NOMO-1 treated with dmso at 0.1 percent for 144 hours (cell line): ENCODE results near the gene RFX3.

Experiments used
- DNase-seq: peaks from one replicate; lab custom pipeline; 2025; ENCODE audit not compliant: unreplicated experiment; lab: John Stamatoyannopoulos, UW

The RFX3 gene

DNA sequence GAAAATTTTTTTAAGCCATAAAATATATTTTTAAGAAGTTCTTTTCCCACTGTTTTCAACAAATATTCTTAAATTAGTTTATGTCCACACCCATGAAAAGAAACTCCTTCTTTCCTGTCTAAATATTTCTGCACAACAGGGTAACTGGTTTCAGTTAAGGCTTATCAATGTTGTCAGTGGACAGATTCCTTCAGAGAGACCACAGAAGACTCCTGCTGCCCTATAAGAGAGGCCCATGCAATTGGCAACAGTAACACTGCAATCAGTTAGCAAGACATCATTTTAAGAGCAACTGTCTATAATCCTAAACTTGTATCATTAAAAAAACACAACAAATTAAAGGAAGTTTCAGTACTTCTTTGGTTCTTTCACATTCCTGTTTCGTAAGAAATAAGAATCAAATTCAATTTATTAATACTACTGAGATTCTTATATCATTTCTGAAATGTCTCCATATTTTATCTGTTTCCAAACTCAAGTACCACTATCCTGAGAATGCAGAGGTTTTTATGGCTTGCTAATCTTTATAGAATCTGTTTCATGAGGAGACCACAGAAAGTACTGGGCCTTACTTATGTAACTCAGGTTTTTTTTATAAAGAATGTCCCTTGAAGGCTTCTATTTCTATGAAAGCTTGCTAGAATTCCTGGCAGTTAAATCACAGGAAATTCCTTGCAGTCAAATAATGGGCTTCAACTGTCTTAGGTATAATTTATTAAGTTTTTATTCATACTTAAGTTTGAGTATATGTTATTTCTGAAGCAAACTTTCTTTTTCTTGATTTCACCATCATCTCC, 240.2 kb downstream of the RFX3 start:
- DNase-seq: no peak

GRCh38 chr9:3282365-3282764, 243.4 kb downstream of the RFX3 start:
- no peak for DNase-seq

DNA sequence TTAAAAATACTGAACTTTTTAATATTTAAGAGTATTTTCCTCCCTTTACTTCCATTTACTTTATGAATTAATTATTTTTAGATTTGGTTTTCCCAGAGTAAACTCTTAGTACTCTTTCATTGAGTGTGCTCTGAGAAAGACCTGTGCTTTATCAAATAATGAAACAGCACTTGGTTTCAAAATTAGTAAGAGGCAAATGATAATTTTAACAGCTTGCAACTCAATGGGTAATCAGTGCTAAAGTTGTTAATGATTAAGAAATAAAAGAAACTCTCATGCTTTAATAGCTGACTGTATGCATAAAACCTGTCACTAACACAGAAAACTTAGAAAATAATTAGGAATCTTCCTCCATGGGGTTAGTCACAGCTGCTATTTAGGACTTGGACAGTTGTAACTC, 244.4 kb downstream of the RFX3 start:
- no peak for DNase-seq

DNA sequence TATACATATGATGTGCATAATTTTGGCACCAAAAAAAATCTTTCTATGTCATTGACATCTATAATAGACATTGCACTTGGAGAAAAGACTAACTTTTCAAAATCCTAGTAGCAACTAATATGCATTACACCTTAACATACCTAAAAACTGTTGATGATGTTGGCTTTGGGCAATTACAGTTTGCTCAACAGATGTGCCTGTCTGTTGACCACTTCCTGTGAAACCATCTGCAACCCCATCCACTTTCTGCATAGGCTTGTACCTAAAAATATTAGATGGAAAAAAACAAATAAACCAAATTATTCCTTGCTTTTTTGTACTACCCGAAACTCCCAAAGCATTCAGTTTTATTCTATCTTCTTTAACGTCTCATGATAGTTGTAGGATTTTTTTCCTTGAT, 248.6 kb downstream of the RFX3 start:
- no peak for DNase-seq

GRCh38 chr9:3271581-3271980, 254.2 kb downstream of the RFX3 start:
- no peak for DNase-seq

DNA sequence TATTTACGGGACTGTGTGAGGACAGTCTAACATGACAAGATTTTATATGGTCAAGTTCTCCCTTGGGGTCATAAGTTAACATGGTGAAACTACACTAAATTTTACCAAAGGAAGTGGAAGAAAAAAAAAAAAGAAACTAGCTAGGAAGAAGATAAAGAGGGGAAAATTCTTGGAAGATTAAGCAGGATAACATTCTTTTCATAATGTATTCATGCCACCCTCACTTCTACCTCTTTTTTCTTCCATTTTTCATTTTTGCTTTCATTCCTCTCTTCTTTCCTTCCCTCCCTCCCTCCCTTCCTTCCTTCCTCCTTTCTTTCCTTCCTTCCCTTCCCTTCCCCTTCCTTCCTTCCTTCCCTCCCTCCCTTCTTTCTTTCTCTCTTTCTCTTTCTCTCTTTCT, 254.6 kb downstream of the RFX3 start:
- DNase-seq: no peak

DNA sequence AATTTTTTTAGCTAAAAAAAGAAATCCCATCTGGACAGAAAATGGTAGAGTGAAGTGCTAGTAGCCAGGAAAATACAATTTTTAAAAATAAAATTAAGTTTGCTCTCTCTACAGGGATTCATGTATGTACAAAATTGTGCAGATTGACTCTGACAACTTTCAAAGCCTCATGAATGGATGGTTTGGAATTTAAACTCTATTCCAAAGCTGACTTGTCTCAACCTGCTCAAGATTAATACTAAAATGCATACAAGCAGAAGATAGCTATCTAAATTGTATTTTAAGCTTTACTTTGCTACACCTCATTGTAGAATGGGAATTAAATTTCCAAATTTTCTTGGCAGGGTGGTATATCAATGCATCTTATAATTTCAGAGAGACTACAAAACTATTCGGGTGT, 257.6 kb downstream of the RFX3 start:
- DNase-seq: no peak

GRCh38 chr9:3263698-3264097, 262.1 kb downstream of the RFX3 start:
- no peak for DNase-seq

DNA sequence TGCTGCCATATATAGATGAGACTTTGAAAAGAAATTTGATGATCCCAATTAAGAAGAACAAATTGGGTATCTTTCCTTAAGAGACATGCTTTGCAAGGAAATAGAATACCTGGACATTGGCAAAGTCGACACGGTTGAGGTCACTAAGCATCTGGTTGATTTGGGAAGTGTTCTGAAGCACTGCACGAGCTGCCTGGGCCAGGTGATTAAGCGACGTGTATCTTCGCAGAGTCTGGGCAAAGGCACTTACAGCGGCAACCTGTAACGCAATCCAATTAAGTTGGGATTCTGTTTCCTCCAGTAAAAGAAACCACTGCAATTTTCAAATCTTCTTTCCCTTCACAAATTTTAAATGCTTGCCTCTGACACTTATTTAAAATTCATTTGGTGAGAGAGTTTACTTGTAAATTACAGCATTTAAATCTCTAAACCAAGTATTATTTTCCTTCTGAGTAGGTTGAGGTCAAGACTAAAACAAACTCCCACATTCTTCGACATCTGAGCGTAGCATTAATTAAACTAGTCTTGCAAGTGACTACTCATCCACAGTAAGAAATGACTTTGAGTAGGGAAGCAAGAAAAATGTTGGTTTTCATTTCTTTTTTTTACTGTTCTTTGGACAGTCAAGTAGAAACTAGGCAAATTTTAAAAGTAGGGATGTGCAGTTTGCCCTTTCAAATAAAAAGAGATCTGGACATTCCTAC, 262.8 kb downstream of the RFX3 start:
- no peak for DNase-seq

DNA sequence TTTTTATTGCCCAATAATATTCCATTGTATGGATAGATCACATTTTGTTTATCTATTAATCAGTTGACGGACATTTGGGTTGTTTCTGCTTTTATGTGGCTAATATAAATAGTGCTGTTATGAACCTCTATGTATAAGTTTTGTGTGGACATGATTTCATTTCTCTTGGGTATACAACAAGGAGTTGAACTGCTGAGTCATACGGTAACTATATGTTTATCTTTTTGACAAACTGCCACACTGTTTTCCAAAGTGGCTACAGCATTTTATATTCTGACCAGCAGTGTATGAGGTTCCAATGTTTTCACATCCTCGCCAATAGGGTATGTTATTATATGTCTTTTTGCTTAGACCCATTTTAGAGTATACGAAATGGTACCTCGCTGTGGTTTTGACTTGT, 264.3 kb downstream of the RFX3 start:
- DNase-seq: no peak

DNA sequence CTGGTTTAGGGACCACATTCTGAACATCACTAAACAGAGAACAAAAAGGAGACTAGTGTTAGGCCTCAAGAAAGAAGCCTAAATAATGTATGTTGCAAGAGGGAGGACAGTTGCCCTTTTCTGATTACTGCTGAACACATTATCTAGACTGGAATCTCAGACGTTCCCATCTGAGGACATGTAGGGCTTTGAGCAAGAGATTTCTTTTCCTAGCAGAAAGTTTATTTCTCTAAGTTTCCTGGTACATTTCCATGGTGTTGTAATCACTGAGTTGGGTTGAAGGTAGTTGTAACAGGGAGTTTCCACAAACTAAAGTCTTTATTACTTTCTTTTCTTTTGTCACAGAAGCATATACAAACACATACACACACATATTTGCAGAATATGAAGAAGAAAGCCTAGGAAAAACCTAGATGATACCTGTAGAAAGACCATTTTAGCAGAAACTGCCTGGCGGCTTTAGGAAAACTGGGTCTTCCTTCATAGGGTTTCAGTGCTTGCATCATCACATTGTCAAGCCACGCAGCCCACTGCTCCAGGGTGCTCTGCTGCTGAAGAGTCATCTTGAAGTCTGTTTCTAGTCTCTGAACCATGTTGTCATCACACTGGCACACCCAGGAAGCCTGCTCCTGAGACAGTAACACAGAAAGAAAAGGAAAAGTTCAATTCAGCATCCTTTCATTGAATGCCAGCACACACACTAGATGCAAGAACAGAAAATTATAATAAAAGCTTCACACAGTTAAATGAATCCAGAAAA, 269.1 kb downstream of the RFX3 start:
- no peak for DNase-seq

- no peak for DNase-seq
Observed at GRCh38 chr9:3251309-3251708, 274.5 kb downstream of the RFX3 start.

GRCh38 chr9:3250741-3251140, 275.1 kb downstream of the RFX3 start:
- DNase-seq: no peak

- DNase-seq: no peak
Observed at GRCh38 chr9:3247211-3247610, 278.6 kb downstream of the RFX3 start.

GRCh38 chr9:3246241-3246640, 279.6 kb downstream of the RFX3 start:
- DNase-seq: no peak

DNA sequence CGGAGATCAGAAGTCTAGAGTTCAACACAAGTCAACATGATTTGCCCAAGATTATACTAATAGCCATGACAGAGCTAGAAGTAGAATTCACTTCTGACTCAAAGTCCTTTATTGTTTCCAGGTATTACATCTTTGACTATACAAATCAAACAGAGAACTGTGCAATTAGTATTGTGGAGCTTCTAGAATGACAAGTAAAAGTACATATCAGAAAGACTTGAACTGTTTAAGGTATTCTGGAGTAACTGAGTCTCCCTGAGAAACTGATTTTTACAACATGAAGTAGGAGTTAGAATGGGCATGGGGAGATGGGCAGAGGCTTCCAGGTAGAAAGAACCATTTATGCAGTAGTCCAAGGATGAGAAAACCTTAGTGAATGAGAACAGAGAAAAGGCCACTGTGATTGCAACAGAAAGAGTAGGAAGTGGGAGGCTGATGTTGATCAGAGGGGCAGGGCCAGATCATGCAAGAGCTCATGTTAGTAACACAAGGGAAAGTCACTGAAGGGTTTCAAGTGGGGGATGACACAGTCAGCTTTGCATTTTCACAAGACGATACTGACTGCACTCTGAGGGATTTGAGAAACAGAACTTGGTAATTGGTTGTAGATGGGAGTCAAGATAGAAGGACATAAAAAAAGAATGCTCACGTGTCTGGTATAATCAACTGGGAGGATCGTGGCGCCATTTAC, 280.7 kb downstream of the RFX3 start:
- DNase-seq: peak; percentile 43

DNA sequence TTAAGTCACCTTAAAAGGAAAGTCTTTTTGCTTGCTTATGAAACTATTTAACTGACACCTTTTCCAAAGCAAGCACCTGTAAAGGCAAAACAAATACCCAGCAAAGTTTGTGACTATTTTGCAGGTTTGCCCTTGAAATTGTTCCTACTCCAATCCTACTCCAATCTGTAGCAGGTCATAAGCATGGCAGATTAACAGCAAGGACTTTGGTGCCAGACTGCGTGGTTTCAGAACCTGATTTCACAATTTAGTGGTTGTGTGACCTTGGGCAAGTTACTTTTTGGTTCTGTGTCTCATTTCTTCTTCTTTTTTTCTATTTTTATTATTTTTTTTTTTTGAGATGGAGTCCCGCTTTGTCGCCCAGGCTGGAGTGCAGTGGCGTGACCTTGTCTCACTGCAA, 282.1 kb downstream of the RFX3 start:
- DNase-seq: peak; percentile 7

GRCh38 chr9:3241290-3241689, 284.5 kb downstream of the RFX3 start:
- DNase-seq: no peak

DNA sequence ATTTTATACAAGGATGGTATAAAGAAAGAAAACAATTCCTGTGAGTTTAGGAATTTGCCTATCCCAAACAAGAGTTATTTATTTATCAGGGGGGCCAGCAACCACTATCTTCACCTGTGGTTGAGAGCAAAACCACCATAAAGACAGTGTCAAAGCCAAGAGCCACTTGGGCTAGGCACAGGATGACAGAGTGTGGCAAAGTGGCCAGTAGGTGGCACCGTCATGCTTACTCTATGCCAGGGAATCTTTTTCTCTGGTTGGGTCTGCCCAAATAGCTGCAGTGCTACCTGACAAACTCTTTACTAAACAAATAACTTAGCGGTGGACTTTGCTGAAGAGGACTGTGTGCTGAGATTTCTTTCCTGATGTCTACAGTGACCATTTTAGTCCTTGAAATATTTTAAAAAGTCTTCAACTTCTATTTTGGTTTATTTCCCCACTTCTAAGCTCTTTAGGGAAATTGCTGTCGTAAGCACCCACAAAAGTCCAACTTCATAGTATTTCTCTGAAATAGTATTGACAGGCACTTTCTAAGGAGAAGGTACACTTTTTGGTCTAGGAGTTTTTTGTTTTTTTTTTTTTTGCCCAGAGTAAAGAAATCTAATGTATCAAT, 285.0 kb downstream of the RFX3 start:
- no peak for DNase-seq

DNA sequence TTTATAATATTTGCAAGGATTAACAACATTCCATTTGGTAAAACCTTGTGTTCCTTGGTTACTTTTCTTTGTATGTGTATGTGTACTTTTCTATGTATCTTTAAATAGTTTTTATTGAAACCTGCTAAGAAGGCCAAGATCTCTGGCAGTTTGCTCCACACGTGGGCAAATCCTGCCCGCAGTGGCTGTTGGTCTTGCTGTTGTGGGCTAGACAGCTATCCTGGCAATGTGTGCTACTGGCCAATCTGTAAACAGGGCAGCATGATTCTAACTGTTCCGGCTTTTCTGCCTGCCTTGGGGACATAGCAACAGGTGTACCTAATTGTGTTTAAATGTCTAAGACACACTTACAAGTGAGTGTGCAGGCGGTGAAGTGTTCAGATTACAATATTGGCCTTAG, 286.6 kb downstream of the RFX3 start:
- DNase-seq: no peak

GRCh38 chr9:3238236-3238635, 287.6 kb downstream of the RFX3 start:
- no peak for DNase-seq
